ENCODE data around the gene SURF6. TPM values are rescaled to one million over a fixed set of nuclear protein-coding genes. Genes with fewer than 3 reads are reported as not detected.

SURF6 gene
- total RNA-seq, 3 donors from 2014 or later (not counting 1 experiment from before 2014, with no cell fraction given) = 13.8 to 23.5 (median 21.3) TPM

DNA sequence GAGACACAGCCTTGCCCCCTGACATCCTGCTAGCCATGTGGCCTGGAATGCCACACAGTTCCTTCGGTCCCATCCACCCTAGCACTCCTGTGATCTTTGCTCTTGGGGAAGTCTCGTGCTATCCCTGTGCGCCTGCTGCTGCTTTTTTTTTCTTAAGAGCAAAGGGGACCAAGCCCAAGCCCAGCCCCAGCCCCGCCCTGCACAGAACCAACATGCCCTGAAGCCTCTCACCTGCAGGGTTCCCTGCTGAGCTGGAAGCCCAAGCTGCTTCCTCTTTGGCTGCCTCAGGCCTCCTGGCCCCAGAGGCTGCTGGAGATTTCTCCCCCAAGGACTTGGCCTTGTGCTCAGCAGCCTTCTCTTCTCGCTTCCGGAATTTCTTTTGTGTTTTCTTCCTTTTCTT lies 1.8 kb downstream of the SURF6 start:
- Mint-ChIP-seq H3K4me1 (peaks cover 30 to 37% of the 10 kb centered on the region in 2 donors), H3K9me3 (no peaks in the 10 kb centered on the region), H3K27me3 (ENCODE audit: low read depth in 2 of 2) (no peaks in the 10 kb centered on the region), H3K27ac (peak overlapping the region; percentile 11 to 91), H3K36me3 (peaks cover 11% of the 10 kb centered on the region), H3K4me3 (no peak overlapping the region)
- Histone ChIP-seq H3K36me3 (ENCODE audit: control insufficient read depth, insufficient read depth, low read length) (peaks cover 42% of the 10 kb centered on the region), H3K9me3 (ENCODE audit: control insufficient read depth, insufficient read depth, low read length) (no peaks in the 10 kb centered on the region), H3K4me3 (ENCODE audit: low read length) (no peak overlapping the region), H3K27me3 (ENCODE audit: control insufficient read depth, insufficient read depth, low read length) (no peaks in the 10 kb centered on the region), H3K27ac (ENCODE audit: low read length) (no peak overlapping the region), H3K4me1 (ENCODE audit: control insufficient read depth, insufficient read depth, low read length) (peaks cover 24% of the 10 kb centered on the region)
- ATAC-seq (no peak), DNase-seq (no peak)
- no peak for TF ChIP-seq CTCF (IDR thresholded peaks at IDR 0.05)
- 97% methylated on average over 6 of the region's 6 CpGs for WGBS (ENCODE audit: insufficient coverage)
- intact Hi-C loops (cut with micrococcal nuclease) = no loop called here

- H3K27me3 Mint-ChIP-seq (ENCODE audit: low read depth in 2 of 2) = no peaks in the 10 kb centered on the region
Measured at GRCh38 chr9:133333566-133333965, 2.4 kb downstream of the SURF6 start.

GRCh38 chr9:133333011-133333410 lies 3.0 kb downstream of the SURF6 start:
- H3K4me3 Mint-ChIP-seq = no peak overlapping the region
- TF ChIP-seq CTCF (IDR thresholded peaks at IDR 0.05) = no peak

More at GRCh38 chr9:133333566-133333965, 2.4 kb downstream of the SURF6 start:
- Mint-ChIP-seq H3K4me1 (peaks cover 32 to 38% of the 10 kb centered on the region in 2 donors), H3K9me3 (no peaks in the 10 kb centered on the region), H3K4me3 (no peak overlapping the region), H3K36me3 (peaks cover 7% of the 10 kb centered on the region), H3K27ac (no peak overlapping the region)
- no peaks in the 10 kb centered on the region for H3K9me3 ChIP-seq (ENCODE audit: control insufficient read depth, insufficient read depth, low read length)
- peaks cover 42% of the 10 kb centered on the region for H3K36me3 ChIP-seq (ENCODE audit: control insufficient read depth, insufficient read depth, low read length)
- no peak for TF ChIP-seq CTCF (IDR thresholded peaks at IDR 0.05)
- H3K27ac ChIP-seq (ENCODE audit: low read length) = no peak overlapping the region
- intact Hi-C loops (cut with micrococcal nuclease) = no loop called here
- no peaks in the 10 kb centered on the region for H3K27me3 ChIP-seq (ENCODE audit: control insufficient read depth, insufficient read depth, low read length)
- 97% methylated on average over 10 of the region's 10 CpGs for WGBS (ENCODE audit: insufficient coverage)
- H3K4me1 ChIP-seq (ENCODE audit: control insufficient read depth, insufficient read depth, low read length) = peaks cover 24% of the 10 kb centered on the region
- no peak overlapping the region for H3K4me3 ChIP-seq (ENCODE audit: low read length)
- ATAC-seq = no peak
- no peak for DNase-seq

DNA sequence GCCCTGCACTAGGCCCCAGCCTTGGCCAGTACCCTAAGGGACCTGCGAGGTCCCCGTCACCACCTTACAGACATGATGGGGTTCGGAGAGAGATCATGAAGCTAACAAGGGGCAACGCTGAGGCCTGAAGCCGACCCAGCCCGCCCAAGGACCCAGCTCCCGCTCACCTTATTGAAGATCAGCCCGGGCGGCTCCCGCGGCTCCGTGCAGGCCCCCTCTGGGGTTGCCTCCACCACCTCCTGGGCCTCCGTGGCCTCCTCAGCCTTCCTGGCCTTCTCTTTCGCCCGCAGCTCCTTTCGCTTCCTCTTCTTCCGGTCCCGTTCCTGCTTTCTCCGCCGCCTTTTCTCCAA lies 3.6 kb downstream of the SURF6 start:
- H3K4me3 ChIP-seq (ENCODE audit: low read length) = no peak overlapping the region
- no peaks in the 10 kb centered on the region for H3K9me3 Mint-ChIP-seq
- ATAC-seq (no peak), DNase-seq (peak in 1 of 2 donors; percentile 12)
- H3K27ac Mint-ChIP-seq = peak overlapping the region in 1 of 2 donors; percentile 31
- no peaks in the 10 kb centered on the region for H3K27me3 Mint-ChIP-seq (ENCODE audit: low read depth in 2 of 2)
- 97% methylated on average over 20 of the region's 20 CpGs for WGBS (ENCODE audit: insufficient coverage)
- peaks cover 7% of the 10 kb centered on the region for H3K36me3 Mint-ChIP-seq
- peaks cover 42% of the 10 kb centered on the region for H3K36me3 ChIP-seq (ENCODE audit: control insufficient read depth, insufficient read depth, low read length)
- intact Hi-C loops (cut with micrococcal nuclease) = no loop called here
- no peak overlapping the region for H3K27ac ChIP-seq (ENCODE audit: low read length)
- no peak overlapping the region for H3K4me3 Mint-ChIP-seq
- no peak for TF ChIP-seq CTCF (IDR thresholded peaks at IDR 0.05)
- H3K9me3 ChIP-seq (ENCODE audit: control insufficient read depth, insufficient read depth, low read length) = no peaks in the 10 kb centered on the region
- H3K27me3 ChIP-seq (ENCODE audit: control insufficient read depth, insufficient read depth, low read length) = no peaks in the 10 kb centered on the region
- H3K4me1 Mint-ChIP-seq = peaks cover 35 to 38% of the 10 kb centered on the region in 2 donors
- H3K4me1 ChIP-seq (ENCODE audit: control insufficient read depth, insufficient read depth, low read length) = peaks cover 24% of the 10 kb centered on the region

More at GRCh38 chr9:133333011-133333410, 3.0 kb downstream of the SURF6 start:
- Mint-ChIP-seq H3K4me1 (peaks cover 35 to 38% of the 10 kb centered on the region in 2 donors), H3K27me3 (ENCODE audit: low read depth in 2 of 2) (no peaks in the 10 kb centered on the region), H3K36me3 (peaks cover 7% of the 10 kb centered on the region), H3K27ac (peak overlapping the region in 1 of 2 donors; percentile 31), H3K9me3 (no peaks in the 10 kb centered on the region)
- H3K9me3 ChIP-seq (ENCODE audit: control insufficient read depth, insufficient read depth, low read length) = no peaks in the 10 kb centered on the region
- no peak overlapping the region for H3K27ac ChIP-seq (ENCODE audit: low read length)
- no peak for ATAC-seq
- H3K27me3 ChIP-seq (ENCODE audit: control insufficient read depth, insufficient read depth, low read length) = no peaks in the 10 kb centered on the region
- H3K4me1 ChIP-seq (ENCODE audit: control insufficient read depth, insufficient read depth, low read length) = peaks cover 24% of the 10 kb centered on the region
- intact Hi-C loops (cut with micrococcal nuclease) = no loop called here
- DNase-seq = no peak
- WGBS (ENCODE audit: insufficient coverage) = 94% methylated on average over 11 of the region's 11 CpGs
- no peak overlapping the region for H3K4me3 ChIP-seq (ENCODE audit: low read length)
- H3K36me3 ChIP-seq (ENCODE audit: control insufficient read depth, insufficient read depth, low read length) = peaks cover 42% of the 10 kb centered on the region
